HG03575 (cell line): ENCODE measurements around the gene G0S2.

Experiments
- ATAC-seq: cut with Tn5 transposase; IDR thresholded peaks from one replicate; pipeline ENCODE4 v1.9.1; 2021; ENCODE audit not compliant: unreplicated experiment, insufficient number of reproducible peaks, low FRiP score; ENCODE audit errors: extremely low read depth

The G0S2 gene

GRCh38 chr1:209674957-209675564 lies at the start of gene G0S2:
G0S2 (plus strand) TSS chr1:209675412; CDS start chr1:209675685, 273 bp downstream.
- ATAC-seq = no peak

- ATAC-seq = no peak
These were observed 49.4 kb upstream of the G0S2 start for GRCh38 chr1:209625791-209626285.

- no peak for ATAC-seq
These were observed 48.7 kb upstream of the G0S2 start for GRCh38 chr1:209626346-209627026.

GRCh38 chr1:209627027-209627731 lies 48.0 kb upstream of the G0S2 start:
- peak; percentile 19 for ATAC-seq

GRCh38 chr1:209627732-209628196 lies 47.4 kb upstream of the G0S2 start:
- peak; percentile 73 for ATAC-seq

- ATAC-seq = no peak
These were observed 46.5 kb upstream of the G0S2 start for GRCh38 chr1:209628618-209629299.

GRCh38 chr1:209629621-209630382 lies 45.4 kb upstream of the G0S2 start:
- no peak for ATAC-seq

GRCh38 chr1:209630383-209631225 lies 44.6 kb upstream of the G0S2 start:
- no peak for ATAC-seq

GRCh38 chr1:209633335-209633997 lies 41.7 kb upstream of the G0S2 start:
- ATAC-seq = no peak

- no peak for ATAC-seq
These were observed 41.0 kb upstream of the G0S2 start for GRCh38 chr1:209634005-209634737.

- no peak for ATAC-seq
These were observed 39.4 kb upstream of the G0S2 start for GRCh38 chr1:209635850-209636249.

- no peak for ATAC-seq
These were observed 33.4 kb upstream of the G0S2 start for GRCh38 chr1:209641832-209642172.

- ATAC-seq = no peak
These were observed 32.4 kb upstream of the G0S2 start for GRCh38 chr1:209642816-209643215.

GRCh38 chr1:209643285-209644020 lies 31.8 kb upstream of the G0S2 start:
- no peak for ATAC-seq

GRCh38 chr1:209645574-209646452 lies 29.4 kb upstream of the G0S2 start:
- ATAC-seq = no peak
